ENCODE results near the gene MRPL17. TPM values are rescaled to one million over a fixed set of nuclear protein-coding genes. Genes with fewer than 3 reads are reported as not detected.

The MRPL17 gene
- total and polyA plus RNA-seq, 10 of the 15 experiments (the other 5 are each of a cell fraction or from before 2014, with no cell fraction given), result 60.3 to 171 (median 94.8) TPM

GRCh38 chr11:6657346-6657745, 25.8 kb downstream of the MRPL17 start:
- CTCF ChIA-PET, result interaction anchor here (0.7 to 4.5 kb wide), 3 partner anchors 9 to 165 kb away, joined by 3 to 22 read pairs (median 3); no protein-coding TSS in a partner anchor
- no peaks in the 10 kb centered on the region for H3K9me3 ChIP-seq (replicated peaks; ENCODE audit: control insufficient read depth, insufficient read depth, low read length)
- no peaks in the 10 kb centered on the region for H4K20me1 ChIP-seq (ENCODE audit: control insufficient read depth, insufficient read depth)
- no peak for ATAC-seq
- SMC1A ChIA-PET (ENCODE audit: uncharacterized antibody, unreplicated experiment), result interaction anchor here (0.7 to 1.0 kb wide), 2 partner anchors 39 to 49 kb away, joined by 3 read pairs; partner anchors contain the start of gene TPP1
- FAIRE-seq, result no peak
- RAD21 ChIA-PET (ENCODE audit: unreplicated experiment), result interaction anchor here (0.7 to 1.0 kb wide), 2 partner anchors 38 to 278 kb away, joined by 3 read pairs; partner anchors contain the start of gene TPP1
- 4% methylated on average over 1 of the region's 1 CpG for WGBS (ENCODE audit: insufficient coverage, insufficient replicate concordance, low lambda C conversion rate, missing lambda C conversion rate)
- H3K4me3 ChIP-seq, result no peak overlapping the region
- no peaks in the 10 kb centered on the region for H3K79me2 ChIP-seq (ENCODE audit: control insufficient read depth, insufficient read depth, low read length)
- H3K27ac ChIP-seq (ENCODE audit: control insufficient read depth, insufficient read depth), result no peak overlapping the region
- intact Hi-C loops (cut with micrococcal nuclease; ENCODE audit: unreplicated experiment) (no loop called here), in situ Hi-C loops (cut with MboI) (no loop called here)
- H3K27me3 ChIP-seq (replicated peaks in 1 of 2; ENCODE audit: control insufficient read depth in 2 of 2, insufficient read depth in 2 of 2, low read length in 1 of 2), result peaks cover 4% of the 10 kb centered on the region in 2 experiments
- no peak overlapping the region for H2AFZ ChIP-seq (ENCODE audit: control insufficient read depth, low read depth, low read length)
- H3K4me1 ChIP-seq (ENCODE audit: control insufficient read depth, insufficient read depth, low read length), result no peaks in the 10 kb centered on the region
- H3K4me2 ChIP-seq (ENCODE audit: control insufficient read depth, insufficient read depth), result no peak overlapping the region
- BruUV-seq (replicated peaks), result no TSS peak
- H3K9ac ChIP-seq (ENCODE audit: control insufficient read depth, insufficient read depth, low read length), result no peak overlapping the region
- no peak for TF ChIP-seq TCF3 (IDR thresholded peaks at IDR 0.05; ENCODE audit: borderline replicate concordance, insufficient read depth, low read depth, low read length)
- TF ChIP-seq, protein P1, sequence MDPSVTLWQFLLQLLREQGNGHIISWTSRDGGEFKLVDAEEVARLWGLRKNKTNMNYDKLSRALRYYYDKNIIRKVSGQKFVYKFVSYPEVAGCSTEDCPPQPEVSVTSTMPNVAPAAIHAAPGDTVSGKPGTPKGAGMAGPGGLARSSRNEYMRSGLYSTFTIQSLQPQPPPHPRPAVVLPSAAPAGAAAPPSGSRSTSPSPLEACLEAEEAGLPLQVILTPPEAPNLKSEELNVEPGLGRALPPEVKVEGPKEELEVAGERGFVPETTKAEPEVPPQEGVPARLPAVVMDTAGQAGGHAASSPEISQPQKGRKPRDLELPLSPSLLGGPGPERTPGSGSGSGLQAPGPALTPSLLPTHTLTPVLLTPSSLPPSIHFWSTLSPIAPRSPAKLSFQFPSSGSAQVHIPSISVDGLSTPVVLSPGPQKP (IDR thresholded peaks at IDR 0.05; ENCODE audit: low read depth, low read length), result no peak
- no peak for TF ChIP-seq BCL11A (IDR thresholded peaks at IDR 0.05; ENCODE audit: low read depth, low read length)
- TF ChIP-seq BHLHE40 (IDR thresholded peaks at IDR 0.05; ENCODE audit: borderline replicate concordance in 1 of 2, low read depth in 2 of 2, low read length in 1 of 2), result no peak
- no peak for TF ChIP-seq NFIC (IDR thresholded peaks at IDR 0.05; ENCODE audit: low read depth, low read length)
- TF ChIP-seq CTCF (IDR thresholded peaks at IDR 0.05 in 2 of 3, conservative IDR thresholded peaks at IDR 0.05 in 1 of 3; ENCODE audit: control insufficient read depth in 2 of 3, extremely low read depth in 1 of 3, insufficient read depth in 1 of 3, low read depth in 3 of 3, low read length in 3 of 3), result no peak
- TF ChIP-seq USF2 (IDR thresholded peaks at IDR 0.05; ENCODE audit: borderline replicate concordance, low read depth, low read length), result no peak
- no peak for TF ChIP-seq SMAD5 (IDR thresholded peaks at IDR 0.05; ENCODE audit: low read depth)
- TF ChIP-seq, protein P2, sequence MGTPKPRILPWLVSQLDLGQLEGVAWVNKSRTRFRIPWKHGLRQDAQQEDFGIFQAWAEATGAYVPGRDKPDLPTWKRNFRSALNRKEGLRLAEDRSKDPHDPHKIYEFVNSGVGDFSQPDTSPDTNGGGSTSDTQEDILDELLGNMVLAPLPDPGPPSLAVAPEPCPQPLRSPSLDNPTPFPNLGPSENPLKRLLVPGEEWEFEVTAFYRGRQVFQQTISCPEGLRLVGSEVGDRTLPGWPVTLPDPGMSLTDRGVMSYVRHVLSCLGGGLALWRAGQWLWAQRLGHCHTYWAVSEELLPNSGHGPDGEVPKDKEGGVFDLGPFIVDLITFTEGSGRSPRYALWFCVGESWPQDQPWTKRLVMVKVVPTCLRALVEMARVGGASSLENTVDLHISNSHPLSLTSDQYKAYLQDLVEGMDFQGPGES (IDR thresholded peaks at IDR 0.05), result no peak
- TF ChIP-seq SREBF2 (IDR thresholded peaks at IDR 0.05; ENCODE audit: low read length), result no peak
- DNase-seq (ENCODE audit: low read depth, low spot score), result no peak
- POLR2A ChIA-PET, result no interaction called here
- no peaks in the 10 kb centered on the region for H3K36me3 ChIP-seq (ENCODE audit: control insufficient read depth in 2 of 2, insufficient read depth in 2 of 2, low read length in 1 of 2)

Measured in GM12878 (cell line).